Brain microvascular endothelial cell (primary cell): ENCODE measurements around the gene B4GALT1.

Source experiments
- DNase-seq: peaks from one replicate; pipeline ENCODE4 v3.0.0-alpha.2; 2020
- H3K27ac ChIP-seq: fragments of 250-450 bp; sonication (Bioruptor Pico); 2 replicates; pipeline ENCODE4 v1.5.1; 2020; ENCODE audit warnings: mild to moderate bottlenecking, moderate library complexity
- H3K27me3 ChIP-seq: fragments of 250-450 bp; sonication (Bioruptor Pico); replicated peaks from 2 replicates; pipeline ENCODE4 v1.5.1; 2020; ENCODE audit warnings: mild to moderate bottlenecking
- H3K36me3 ChIP-seq: fragments of 250-450 bp; sonication (Bioruptor Pico); replicated peaks from 2 replicates; pipeline ENCODE4 v1.5.1; 2020; ENCODE audit warnings: mild to moderate bottlenecking
- H3K4me3 ChIP-seq: 2 replicates; pipeline ENCODE4 v1.5.1; 2011; ENCODE audit warnings: low read depth, mild to moderate bottlenecking, control low read depth, low read length, moderate library complexity
- CTCF ChIP-seq: IDR thresholded peaks from 2 replicates; pipeline ENCODE4 v1.5.1; 2011; ENCODE audit warnings: low read depth, mild to moderate bottlenecking, moderate library complexity, low read length, control low read depth, inconsistent platforms; ENCODE audit errors: missing control alignments
- in situ Hi-C: cut with HindIII; loops from 2 replicates; pipeline ENCODE4 v1.10.0; 2017; ENCODE audit warnings: low sequenced_read_pairs, low pct_ligation_motif_present

The B4GALT1 gene

DNA sequence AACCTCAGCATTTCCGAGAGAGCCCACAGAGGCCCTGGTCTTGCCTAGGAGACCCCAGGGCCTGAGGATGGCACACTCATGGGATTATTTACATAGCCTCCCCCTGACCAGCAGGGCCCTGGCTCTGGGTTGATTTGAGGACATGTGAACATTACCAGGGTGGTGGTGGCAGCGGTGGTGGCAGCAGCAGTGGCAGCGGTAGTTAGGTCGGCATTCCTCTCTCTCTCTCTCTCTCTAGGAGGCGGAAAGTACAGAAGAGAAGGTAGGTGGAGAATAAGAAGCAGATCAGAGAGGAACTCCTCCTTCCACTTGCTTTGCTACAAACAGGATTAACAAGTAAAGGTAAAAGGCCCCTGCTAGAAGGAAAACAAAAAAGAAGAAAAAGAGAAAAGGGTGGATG, 39.3 kb downstream of the B4GALT1 start:
- Histone ChIP-seq H3K36me3 (peaks cover 28% of the 10 kb centered on the region), H3K4me3 (no peak overlapping the region), H3K27ac (no peak overlapping the region), H3K27me3 (no peaks in the 10 kb centered on the region)
- no peak for DNase-seq
- no peak for TF ChIP-seq CTCF
- in situ Hi-C loops, result no loop called here

DNA sequence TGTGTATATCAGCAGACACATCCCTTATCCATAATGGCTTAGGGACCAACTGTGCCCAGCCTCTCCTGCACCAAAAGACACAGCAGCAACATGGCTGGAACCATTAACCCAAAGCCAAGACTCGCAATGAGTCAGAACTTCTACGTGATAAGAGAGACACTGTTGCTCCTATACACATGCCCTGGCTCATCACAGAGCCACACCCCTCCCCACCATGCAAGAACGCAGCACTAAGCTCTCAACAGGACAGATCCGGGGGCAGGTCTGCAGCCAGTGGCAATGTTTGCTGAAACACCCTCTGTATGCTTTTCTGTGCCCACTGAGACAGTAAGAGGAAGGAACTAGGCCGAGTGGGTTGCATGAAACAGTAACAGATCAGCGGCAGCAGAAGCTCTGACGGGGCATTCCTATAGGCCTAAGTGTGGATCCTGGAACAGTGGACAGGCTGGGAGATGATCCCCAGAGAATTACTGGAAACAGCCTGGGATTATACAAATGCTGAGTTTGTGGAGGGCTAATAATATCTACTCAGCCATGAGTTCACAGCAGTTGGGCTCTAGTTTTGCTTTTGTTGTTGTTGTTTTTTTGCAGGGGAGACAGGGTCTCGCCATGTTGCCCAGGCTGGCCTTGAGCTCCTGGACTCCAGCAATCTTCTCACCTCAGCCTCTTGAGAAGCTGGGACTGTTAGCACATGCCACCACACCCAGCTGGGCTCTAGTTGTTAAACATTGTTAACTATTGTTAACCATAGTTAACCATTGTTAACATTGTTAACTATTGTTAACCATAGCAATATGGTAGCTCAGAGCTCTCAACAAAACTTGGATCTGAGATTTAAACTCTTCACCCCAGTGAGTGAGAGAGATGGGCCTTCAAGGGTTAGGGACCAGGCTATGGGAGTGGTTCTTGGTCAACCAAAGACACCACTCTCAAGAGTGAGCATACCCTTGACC, 41.0 kb downstream of the B4GALT1 start:
- no peak for TF ChIP-seq CTCF
- H3K27ac ChIP-seq, result no peak overlapping the region
- in situ Hi-C loops, result no loop called here
- H3K27me3 ChIP-seq, result no peaks in the 10 kb centered on the region
- peaks cover 23% of the 10 kb centered on the region for H3K36me3 ChIP-seq
- peak; percentile 71 for DNase-seq
- no peak overlapping the region for H3K4me3 ChIP-seq

DNA sequence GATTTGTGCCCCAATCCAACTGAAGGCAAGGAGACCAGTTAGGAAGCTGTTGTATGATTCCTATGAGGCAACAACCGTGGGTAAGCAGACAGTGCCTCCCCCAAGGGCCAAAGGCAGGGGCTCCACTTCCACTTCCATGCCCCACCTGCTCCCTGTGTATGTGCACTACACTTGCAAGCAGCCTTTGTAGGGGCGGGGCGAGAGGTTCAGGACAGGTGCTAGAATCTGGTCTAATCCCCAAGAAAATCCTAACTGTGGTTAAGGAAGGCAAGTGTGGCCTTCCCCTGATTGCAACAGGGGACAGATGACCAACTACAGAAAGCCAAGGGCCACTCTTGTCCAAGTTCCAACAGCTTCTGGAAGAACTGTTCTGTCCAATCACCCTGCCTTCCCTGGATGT, 41.7 kb downstream of the B4GALT1 start:
- Histone ChIP-seq H3K27me3 (no peaks in the 10 kb centered on the region), H3K4me3 (no peak overlapping the region), H3K36me3 (peaks cover 22% of the 10 kb centered on the region), H3K27ac (no peak overlapping the region)
- in situ Hi-C loops, result no loop called here
- TF ChIP-seq CTCF, result no peak
- no peak for DNase-seq

GRCh38 chr9:33124751-33125381, 42.3 kb downstream of the B4GALT1 start:
- Histone ChIP-seq H3K36me3 (peaks cover 22% of the 10 kb centered on the region), H3K4me3 (no peak overlapping the region), H3K27ac (no peak overlapping the region), H3K27me3 (no peaks in the 10 kb centered on the region)
- in situ Hi-C loops, result no loop called here
- TF ChIP-seq CTCF, result no peak
- DNase-seq, result no peak

DNA sequence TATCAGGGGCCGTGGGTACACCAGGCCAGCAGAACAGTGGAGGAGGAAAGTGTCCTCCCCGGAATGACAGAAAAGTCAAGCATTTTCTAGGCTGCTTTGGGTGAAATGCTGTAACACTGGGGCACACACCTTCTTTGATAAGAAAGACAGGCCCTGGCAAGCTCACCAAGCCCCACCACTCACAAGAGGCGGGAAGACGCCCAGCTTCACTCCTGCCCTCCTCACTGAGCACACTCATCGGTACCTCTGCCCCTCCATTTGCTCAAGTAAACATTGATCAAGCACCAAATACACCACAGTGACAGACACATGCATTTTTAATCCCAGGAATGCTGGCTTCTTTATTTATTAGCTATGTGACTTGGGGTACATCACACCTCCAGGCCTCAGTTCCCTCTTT, 43.1 kb downstream of the B4GALT1 start:
- no peak for DNase-seq
- no peaks in the 10 kb centered on the region for H3K27me3 ChIP-seq
- no peak for TF ChIP-seq CTCF
- H3K4me3 ChIP-seq, result no peak overlapping the region
- no peak overlapping the region for H3K27ac ChIP-seq
- in situ Hi-C loops, result no loop called here
- H3K36me3 ChIP-seq, result peaks cover 18% of the 10 kb centered on the region
